ENCODE results near the gene HRAS. TPM values are rescaled to one million over a fixed set of nuclear protein-coding genes. Genes with fewer than 3 reads are reported as not detected.
A peak's percentile ranks its signal among the peaks of the same experiment; 100 is the strongest.

Gene HRAS
- total and polyA plus RNA-seq, 4 donors, result 20.5 to 133 (median 69.7) TPM

- ATAC-seq (ENCODE audit: insufficient read depth, low FRiP score) (peak; percentile 6), DNase-seq (no peak)
- no peak overlapping the region for H3K9ac ChIP-seq (ENCODE audit: insufficient read depth in 1 of 2, low read length in 2 of 2)
- TF ChIP-seq CTCF (IDR thresholded peaks at IDR 0.05; ENCODE audit: control extremely low read depth, extremely low read depth), result no peak
- H3K27ac ChIP-seq (ENCODE audit: low read depth in 1 of 2, low read length in 1 of 2), result peak overlapping the region; percentile 76 to 86
- H3K9me3 ChIP-seq (ENCODE audit: control insufficient read depth in 4 of 4, insufficient read depth in 3 of 4, low read length in 3 of 4), result no peaks in the 10 kb centered on the region
- peaks cover 0 to 9% (median 0%) of the 10 kb centered on the region in 4 donors for H3K36me3 ChIP-seq (ENCODE audit: control insufficient read depth in 4 of 4, insufficient read depth in 4 of 4, low read length in 4 of 4)
- H3K4me3 ChIP-seq, result peak overlapping the region; percentile 20
- no peaks in the 10 kb centered on the region for H3K27me3 ChIP-seq (ENCODE audit: control insufficient read depth in 3 of 3, insufficient read depth in 3 of 3, low read length in 2 of 3)
- WGBS, 2 donors, result 26 to 35% methylated on average over 31 to 41 of the region's 41 CpGs
- peaks cover 0 to 21% (median 10%) of the 10 kb centered on the region in 5 donors for H3K4me1 ChIP-seq (ENCODE audit: control insufficient read depth in 5 of 5, insufficient read depth in 5 of 5, low read length in 5 of 5)
Measured at GRCh38 chr11:567629-568292, 32.4 kb upstream of the HRAS start.

- no peaks in the 10 kb centered on the region for H3K9me3 ChIP-seq (ENCODE audit: control insufficient read depth in 4 of 4, insufficient read depth in 3 of 4, low read length in 3 of 4)
- no peak overlapping the region for H3K9ac ChIP-seq (ENCODE audit: insufficient read depth in 1 of 2, low read length in 2 of 2)
- 79 to 84% methylated on average over 18 of the region's 18 CpGs for WGBS, 2 donors
- H3K4me1 ChIP-seq (ENCODE audit: control insufficient read depth in 5 of 5, insufficient read depth in 5 of 5, low read length in 5 of 5), result peaks cover 0 to 24% (median 10%) of the 10 kb centered on the region in 5 donors
- ATAC-seq (ENCODE audit: insufficient read depth, low FRiP score) (no peak), DNase-seq (no peak)
- peaks cover 0 to 11% (median 0%) of the 10 kb centered on the region in 4 donors for H3K36me3 ChIP-seq (ENCODE audit: control insufficient read depth in 4 of 4, insufficient read depth in 4 of 4, low read length in 4 of 4)
- TF ChIP-seq CTCF (IDR thresholded peaks at IDR 0.05; ENCODE audit: control extremely low read depth, extremely low read depth), result no peak
- peak overlapping the region in 1 of 2 donors; percentile 76 for H3K27ac ChIP-seq (ENCODE audit: low read depth in 1 of 2, low read length in 1 of 2)
- no peak overlapping the region for H3K4me3 ChIP-seq
- no peaks in the 10 kb centered on the region for H3K27me3 ChIP-seq (ENCODE audit: control insufficient read depth in 3 of 3, insufficient read depth in 3 of 3, low read length in 2 of 3)
Measured at GRCh38 chr11:567011-567628, 31.7 kb upstream of the HRAS start.

GRCh38 chr11:565921-566509, 30.6 kb upstream of the HRAS start:
- DNase-seq (no peak), ATAC-seq (ENCODE audit: insufficient read depth, low FRiP score) (no peak)
- H3K4me1 ChIP-seq (ENCODE audit: control insufficient read depth in 5 of 5, insufficient read depth in 5 of 5, low read length in 5 of 5), result peaks cover 0 to 20% (median 10%) of the 10 kb centered on the region in 5 donors
- no peaks in the 10 kb centered on the region for H3K27me3 ChIP-seq (ENCODE audit: control insufficient read depth in 3 of 3, insufficient read depth in 3 of 3, low read length in 2 of 3)
- no peak overlapping the region for H3K4me3 ChIP-seq
- 86% methylated on average over 12 of the region's 12 CpGs for WGBS, 2 donors
- TF ChIP-seq CTCF (IDR thresholded peaks at IDR 0.05; ENCODE audit: control extremely low read depth, extremely low read depth), result no peak
- peaks cover 0 to 13% (median 0%) of the 10 kb centered on the region in 4 donors for H3K36me3 ChIP-seq (ENCODE audit: control insufficient read depth in 4 of 4, insufficient read depth in 4 of 4, low read length in 4 of 4)
- H3K9me3 ChIP-seq (ENCODE audit: control insufficient read depth in 4 of 4, insufficient read depth in 3 of 4, low read length in 3 of 4), result no peaks in the 10 kb centered on the region
- no peak overlapping the region for H3K27ac ChIP-seq (ENCODE audit: low read depth in 1 of 2, low read length in 1 of 2)
- no peak overlapping the region for H3K9ac ChIP-seq (ENCODE audit: insufficient read depth in 1 of 2, low read length in 2 of 2)

Measured in lung (tissue), 12 donors.